Activated naive CD8-positive, alpha-beta T cell treated with anti-CD3 and anti-CD28 coated beads for 36 hours (primary cell): ENCODE data around the gene DCTN3. TPM values are rescaled to one million over a fixed set of nuclear protein-coding genes. Genes with fewer than 3 reads are reported as not detected.

Experiments used
- DNase-seq: peaks from one replicate; pipeline ENCODE4 v3.0.0; 2021
- H3K27ac Mint-ChIP-seq: one replicate; pipeline ENCODE4 v1.8.0; 2022; ENCODE audit warnings: mild to moderate bottlenecking, moderate library complexity, mixed read lengths
- H3K27me3 Mint-ChIP-seq: one replicate; pipeline ENCODE4 v1.8.0; 2022; ENCODE audit warnings: mild to moderate bottlenecking, mixed read lengths
- H3K36me3 Mint-ChIP-seq: one replicate; pipeline ENCODE4 v1.8.0; 2021; ENCODE audit warnings: mild to moderate bottlenecking, mixed read lengths
- H3K4me1 Mint-ChIP-seq: one replicate; pipeline ENCODE4 v1.8.0; 2021; ENCODE audit warnings: mixed read lengths
- H3K4me3 Mint-ChIP-seq: one replicate; pipeline ENCODE4 v1.8.0; 2022; ENCODE audit warnings: mild to moderate bottlenecking, moderate library complexity, mixed read lengths
- H3K9me3 Mint-ChIP-seq: one replicate; pipeline ENCODE4 v1.8.0; 2022; ENCODE audit warnings: mixed read lengths
- total RNA-seq, 2 experiments: library from RNA; stranded (reverse); gene quantifications; one replicate each; pipeline ENCODE4 v1.2.3, GENCODE V29; 2021

DCTN3 gene
- total RNA-seq, 2 experiments from 2014 or later: 62.9 to 63.0 TPM

DNA sequence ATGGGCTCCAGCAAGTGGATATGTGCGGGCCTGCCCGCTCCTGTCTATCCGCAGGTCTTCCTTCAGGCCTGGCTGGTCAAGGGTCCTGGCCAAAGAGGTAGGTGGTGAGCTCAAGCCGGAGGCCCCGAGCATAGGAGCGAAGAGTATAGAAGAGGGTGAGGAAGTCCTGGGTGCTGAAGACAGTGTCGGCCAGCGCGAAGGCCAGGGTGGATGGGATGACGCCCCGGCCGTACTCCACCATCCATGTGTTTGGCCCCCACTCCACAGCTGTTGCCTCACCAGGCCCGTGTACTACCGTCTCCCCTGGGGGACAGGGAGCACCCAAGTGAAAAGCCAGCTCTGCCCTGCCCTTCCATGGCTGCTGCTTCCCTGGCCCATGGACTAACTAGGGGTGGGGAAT is 15.3 kb upstream of the DCTN3 start:
- Mint-ChIP-seq H3K9me3 (no peaks in the 10 kb centered on the region), H3K4me1 (peaks cover 30% of the 10 kb centered on the region), H3K27ac (no peak overlapping the region), H3K4me3 (peak overlapping the region; percentile 97), H3K36me3 (peaks cover 23% of the 10 kb centered on the region), H3K27me3 (peaks cover 3% of the 10 kb centered on the region)
- no peak for DNase-seq

DNA sequence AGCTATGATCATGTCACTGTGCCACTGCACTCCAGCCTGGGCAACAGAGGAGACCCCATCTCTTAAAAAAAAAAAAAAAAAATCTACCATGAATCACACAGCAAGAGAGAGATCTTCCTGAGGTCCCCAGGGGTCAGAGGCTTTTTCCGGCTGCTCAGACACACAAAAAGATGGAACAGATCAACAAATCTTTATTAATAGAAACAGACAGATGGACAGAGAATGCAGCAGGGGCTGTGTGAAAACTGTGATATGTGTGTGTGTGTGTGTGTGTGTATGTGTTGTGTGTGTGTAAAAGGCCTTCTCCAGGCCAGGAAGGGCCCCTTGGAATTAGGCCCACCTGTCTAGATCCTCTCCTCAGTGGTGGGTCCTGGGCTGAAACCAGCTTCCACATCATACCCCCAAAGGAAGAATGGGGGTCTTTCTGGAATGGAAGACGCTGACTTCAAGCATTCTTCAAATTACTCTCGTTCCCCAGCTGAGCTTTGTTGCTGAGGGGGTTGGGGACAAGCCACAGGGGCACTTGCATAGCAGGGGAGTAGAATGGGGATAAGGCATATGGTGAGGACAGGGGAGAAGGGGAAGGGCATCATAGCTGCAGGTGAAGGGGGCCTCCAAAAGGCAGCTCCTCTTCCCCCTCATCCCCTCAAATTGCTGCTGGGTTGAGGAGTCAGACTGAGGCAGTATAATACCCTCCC is 14.4 kb upstream of the DCTN3 start:
- no peak overlapping the region for H3K27ac Mint-ChIP-seq
- peaks cover 30% of the 10 kb centered on the region for H3K4me1 Mint-ChIP-seq
- peaks cover 11% of the 10 kb centered on the region for H3K27me3 Mint-ChIP-seq
- DNase-seq: no peak
- no peaks in the 10 kb centered on the region for H3K9me3 Mint-ChIP-seq
- peaks cover 23% of the 10 kb centered on the region for H3K36me3 Mint-ChIP-seq
- no peak overlapping the region for H3K4me3 Mint-ChIP-seq

DNA sequence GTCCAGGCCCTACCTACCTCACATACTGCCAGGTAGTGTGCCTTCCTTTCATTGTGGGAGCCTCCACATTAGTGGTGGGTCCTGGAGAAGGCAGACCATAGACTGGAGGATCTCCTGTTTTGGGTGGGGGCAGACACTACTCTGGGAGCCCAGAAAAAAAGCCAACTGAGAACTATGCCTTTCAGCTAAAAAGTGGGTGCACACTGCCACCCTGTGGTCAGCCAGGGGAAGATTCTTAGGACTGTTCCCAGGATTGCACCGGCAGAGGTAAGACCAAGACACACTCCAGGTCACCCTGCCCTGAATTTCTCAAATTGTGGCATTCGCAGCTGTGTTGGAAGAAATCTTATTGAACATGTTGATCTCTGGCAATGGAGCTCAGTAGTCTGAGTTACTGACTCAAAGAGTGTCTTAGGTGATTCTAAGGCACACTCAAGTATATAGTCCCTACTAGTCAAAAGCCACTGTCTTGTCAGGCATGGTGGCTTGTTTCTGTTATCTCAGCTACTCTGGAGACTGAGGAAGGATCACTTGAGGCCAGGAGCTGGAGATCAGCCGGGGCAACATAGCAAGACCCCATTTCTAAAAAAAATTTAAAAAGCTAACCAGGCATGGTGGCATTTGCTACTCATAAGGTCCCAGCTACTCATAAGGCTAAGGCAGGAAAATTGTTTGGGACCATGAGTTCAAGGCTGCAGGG is 13.7 kb upstream of the DCTN3 start:
- Mint-ChIP-seq H3K27ac (no peak overlapping the region), H3K4me1 (peaks cover 34% of the 10 kb centered on the region), H3K36me3 (peaks cover 23% of the 10 kb centered on the region), H3K9me3 (no peaks in the 10 kb centered on the region), H3K27me3 (peaks cover 18% of the 10 kb centered on the region), H3K4me3 (no peak overlapping the region)
- DNase-seq: peak; percentile 71

DNA sequence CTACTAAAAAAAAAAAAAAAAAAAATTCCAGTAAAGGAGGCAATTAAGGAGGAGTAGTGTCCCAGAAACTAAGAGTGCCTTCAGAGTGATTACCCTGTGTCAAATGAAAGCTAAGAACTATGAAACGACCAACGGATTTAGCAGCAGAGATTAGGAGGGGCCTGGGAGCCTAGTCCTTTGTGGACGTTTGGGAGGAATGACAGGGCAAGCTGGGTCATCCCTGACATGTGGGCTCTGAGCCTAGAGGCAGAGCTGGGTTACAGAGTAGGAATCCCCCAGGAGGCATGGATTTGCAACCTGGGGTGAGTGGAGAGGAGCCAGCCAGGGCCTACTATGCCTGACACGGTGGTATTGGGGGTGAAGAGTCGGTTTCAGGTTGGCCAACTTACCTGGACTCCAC is 12.9 kb upstream of the DCTN3 start:
- Mint-ChIP-seq H3K4me3 (no peak overlapping the region), H3K36me3 (peaks cover 23% of the 10 kb centered on the region), H3K27ac (no peak overlapping the region), H3K4me1 (peaks cover 33% of the 10 kb centered on the region), H3K9me3 (no peaks in the 10 kb centered on the region), H3K27me3 (peaks cover 24% of the 10 kb centered on the region)
- no peak for DNase-seq

DNA sequence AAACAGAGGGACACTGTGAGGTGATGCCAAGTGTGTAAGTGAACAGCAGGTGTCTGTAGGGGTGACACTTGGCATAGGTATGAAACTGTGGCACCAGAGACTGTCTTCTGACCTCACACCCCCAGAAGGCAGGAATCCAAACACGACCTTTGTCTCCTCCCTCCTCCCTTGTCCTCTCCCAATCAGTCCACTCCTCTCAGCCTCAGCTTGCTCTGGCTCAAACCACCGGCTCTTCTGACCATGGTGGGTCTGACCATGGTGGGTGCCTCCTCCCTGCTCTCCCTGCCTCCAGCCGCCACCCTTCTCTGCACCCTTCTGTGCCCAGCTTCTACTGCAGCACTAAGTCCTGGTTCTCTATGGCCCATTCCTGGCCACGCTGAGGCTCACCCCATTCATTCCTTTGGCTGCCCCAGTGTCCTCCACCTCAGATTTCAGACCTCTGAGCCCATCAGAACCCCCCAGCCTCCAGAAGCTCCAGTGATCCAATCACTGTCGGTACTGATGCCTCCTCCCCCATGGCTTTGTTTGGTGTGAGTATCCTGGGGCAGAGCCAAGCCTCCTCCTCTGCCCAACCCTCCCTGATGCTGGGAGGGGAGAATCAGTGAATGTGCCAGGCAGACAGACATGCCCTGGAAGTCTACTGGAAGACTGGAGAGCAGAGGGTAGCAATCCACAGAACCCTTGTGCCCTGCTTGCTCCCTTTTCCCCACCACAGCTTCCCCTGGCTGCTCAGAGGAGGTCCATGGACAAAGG is 10.3 kb upstream of the DCTN3 start:
- Mint-ChIP-seq H3K27ac (no peak overlapping the region), H3K4me1 (peaks cover 26% of the 10 kb centered on the region), H3K36me3 (peaks cover 12% of the 10 kb centered on the region), H3K4me3 (no peak overlapping the region), H3K9me3 (no peaks in the 10 kb centered on the region), H3K27me3 (peaks cover 50% of the 10 kb centered on the region)
- no peak for DNase-seq

DNA sequence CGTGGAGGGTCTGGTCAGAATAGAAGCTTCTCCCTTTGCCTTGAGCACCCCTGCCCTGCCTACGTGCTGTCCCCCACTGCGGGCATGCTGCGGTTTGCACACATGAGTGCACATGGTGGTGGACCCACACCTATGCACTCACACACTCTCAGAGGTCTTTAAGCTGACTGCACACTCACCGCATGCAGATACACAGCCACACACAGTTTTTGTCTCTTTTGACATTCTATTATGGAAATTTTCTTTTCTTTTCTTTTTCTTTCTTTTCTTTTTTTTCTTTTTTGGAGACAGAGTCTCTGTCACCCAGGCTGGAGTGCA is 9.2 kb upstream of the DCTN3 start:
- no peak overlapping the region for H3K27ac Mint-ChIP-seq
- no peaks in the 10 kb centered on the region for H3K9me3 Mint-ChIP-seq
- H3K4me1 Mint-ChIP-seq: peaks cover 15% of the 10 kb centered on the region
- peak overlapping the region; percentile 55 for H3K4me3 Mint-ChIP-seq
- no peak for DNase-seq
- H3K36me3 Mint-ChIP-seq: peaks cover 2% of the 10 kb centered on the region
- H3K27me3 Mint-ChIP-seq: peaks cover 61% of the 10 kb centered on the region

DNA sequence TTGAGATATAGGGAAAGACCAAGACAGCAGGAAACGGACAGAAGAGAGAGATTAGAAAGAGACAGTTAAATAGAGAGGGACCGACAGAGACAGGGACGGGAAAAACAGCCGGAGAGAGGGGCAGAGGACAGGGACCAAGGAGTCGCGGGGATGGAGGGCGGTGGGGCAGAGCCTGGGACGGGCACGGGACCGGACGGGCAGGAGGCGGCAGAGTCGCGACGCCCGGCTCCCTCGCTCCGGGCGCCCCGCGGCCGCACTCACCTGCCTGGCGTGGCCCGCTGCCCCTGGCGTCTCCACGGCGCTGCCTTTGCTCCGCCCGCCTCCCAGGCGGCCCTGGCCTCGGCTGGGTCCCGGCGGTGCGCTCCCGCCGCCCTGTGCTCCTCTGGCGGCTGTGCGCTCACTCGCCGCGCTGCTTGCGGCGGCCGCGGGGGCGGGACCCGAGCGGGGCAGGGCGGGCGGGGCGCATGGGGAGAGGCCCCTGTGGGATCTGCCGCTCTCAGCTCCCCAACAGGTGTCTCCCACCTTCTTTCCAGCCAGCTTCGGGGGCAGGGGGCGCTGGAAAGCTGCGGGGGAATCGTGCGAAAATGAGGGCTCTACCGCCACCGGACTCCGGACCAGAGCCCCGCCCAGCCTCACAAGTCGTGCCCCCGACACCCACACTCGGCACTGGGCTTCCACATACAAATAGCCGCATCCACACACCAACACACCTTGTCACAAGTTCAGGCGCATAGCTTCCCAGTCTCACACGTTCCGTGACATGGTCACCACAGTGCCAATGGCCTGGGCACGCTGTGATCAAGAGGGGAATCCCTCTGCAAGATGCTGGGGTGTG is 8.6 kb upstream of the DCTN3 start, which contains the start of gene ARID3C:
TSS of gene ARID3C (minus strand) at position 411 of the 835 bp plus-strand sequence. CDS start 1,052 bp downstream, outside the sequence.
- H3K27me3 Mint-ChIP-seq: peaks cover 66% of the 10 kb centered on the region
- H3K9me3 Mint-ChIP-seq: no peaks in the 10 kb centered on the region
- H3K4me1 Mint-ChIP-seq: peaks cover 16% of the 10 kb centered on the region
- H3K36me3 Mint-ChIP-seq: peaks cover 2% of the 10 kb centered on the region
- DNase-seq: peak; percentile 57
- H3K27ac Mint-ChIP-seq: no peak within 1 kb of the TSS
- peak within 1 kb of the TSS; percentile 67 for H3K4me3 Mint-ChIP-seq

DNA sequence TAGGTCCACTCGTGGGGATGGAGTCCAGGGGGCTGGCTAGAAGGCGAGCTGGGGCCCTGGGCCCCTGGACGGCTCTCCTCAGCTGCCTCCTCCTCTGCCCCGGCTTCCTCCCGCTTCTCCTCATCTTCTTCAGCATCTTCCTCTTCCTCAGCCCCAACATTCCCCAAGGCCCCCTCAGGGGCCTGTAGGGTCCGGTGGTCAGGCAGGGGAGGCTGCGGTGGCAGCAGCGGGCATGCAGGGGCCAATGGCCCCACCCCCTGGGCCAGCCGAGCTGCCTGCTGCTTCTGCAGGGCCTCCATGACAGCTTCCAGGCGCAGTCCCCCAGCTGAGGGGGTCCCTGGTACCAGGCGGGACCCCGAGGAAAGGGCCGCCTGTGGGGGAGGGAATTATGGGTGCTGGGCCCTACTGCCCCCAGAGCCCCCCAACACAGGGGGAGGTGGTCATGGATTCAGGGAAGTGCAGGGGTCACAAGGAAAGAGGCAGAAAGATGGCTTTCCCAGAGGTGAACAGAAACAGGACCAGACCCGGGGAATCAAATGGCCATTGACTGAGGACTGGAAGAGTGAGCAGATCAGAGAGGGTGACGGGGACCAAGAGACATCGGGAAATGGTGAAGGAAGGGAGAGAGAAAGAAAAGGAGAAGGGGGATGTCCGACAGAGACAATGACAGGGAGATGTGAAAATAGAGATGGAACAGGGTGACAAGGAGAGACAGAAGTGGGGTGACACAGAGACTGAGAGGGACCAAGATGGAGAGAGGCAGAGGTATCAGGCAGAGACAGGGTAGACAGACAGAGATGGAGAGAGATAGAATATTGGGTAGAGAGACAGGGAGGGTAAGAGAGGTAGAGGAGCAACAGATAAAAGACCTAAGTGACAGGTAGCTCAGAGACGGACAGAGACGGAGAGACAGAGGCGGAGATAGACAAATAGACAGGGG is 7.7 kb upstream of the DCTN3 start:
- no peak for DNase-seq
- Mint-ChIP-seq H3K27ac (no peak overlapping the region), H3K27me3 (peaks cover 74% of the 10 kb centered on the region), H3K9me3 (no peaks in the 10 kb centered on the region), H3K4me1 (peaks cover 19% of the 10 kb centered on the region), H3K4me3 (peak overlapping the region; percentile 67), H3K36me3 (no peaks in the 10 kb centered on the region)

DNA sequence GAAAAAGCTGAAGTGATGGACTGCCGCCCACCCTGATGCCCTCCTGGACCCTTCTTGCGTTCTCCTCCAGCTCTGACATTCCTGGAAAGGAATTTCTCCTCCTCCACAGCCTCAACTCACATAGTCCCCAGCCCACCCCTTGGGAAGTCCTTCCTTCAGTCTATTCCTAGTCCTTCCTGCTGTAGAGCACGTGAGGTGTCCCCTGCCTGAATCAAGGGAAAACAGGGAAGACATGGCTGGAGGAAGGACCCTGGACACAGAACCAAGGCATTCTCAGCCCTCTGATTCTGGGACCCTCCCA is 4.8 kb upstream of the DCTN3 start:
- H3K36me3 Mint-ChIP-seq: no peaks in the 10 kb centered on the region
- no peak overlapping the region for H3K4me3 Mint-ChIP-seq
- no peak for DNase-seq
- H3K4me1 Mint-ChIP-seq: peaks cover 21% of the 10 kb centered on the region
- no peaks in the 10 kb centered on the region for H3K9me3 Mint-ChIP-seq
- peaks cover 86% of the 10 kb centered on the region for H3K27me3 Mint-ChIP-seq
- no peak overlapping the region for H3K27ac Mint-ChIP-seq

DNA sequence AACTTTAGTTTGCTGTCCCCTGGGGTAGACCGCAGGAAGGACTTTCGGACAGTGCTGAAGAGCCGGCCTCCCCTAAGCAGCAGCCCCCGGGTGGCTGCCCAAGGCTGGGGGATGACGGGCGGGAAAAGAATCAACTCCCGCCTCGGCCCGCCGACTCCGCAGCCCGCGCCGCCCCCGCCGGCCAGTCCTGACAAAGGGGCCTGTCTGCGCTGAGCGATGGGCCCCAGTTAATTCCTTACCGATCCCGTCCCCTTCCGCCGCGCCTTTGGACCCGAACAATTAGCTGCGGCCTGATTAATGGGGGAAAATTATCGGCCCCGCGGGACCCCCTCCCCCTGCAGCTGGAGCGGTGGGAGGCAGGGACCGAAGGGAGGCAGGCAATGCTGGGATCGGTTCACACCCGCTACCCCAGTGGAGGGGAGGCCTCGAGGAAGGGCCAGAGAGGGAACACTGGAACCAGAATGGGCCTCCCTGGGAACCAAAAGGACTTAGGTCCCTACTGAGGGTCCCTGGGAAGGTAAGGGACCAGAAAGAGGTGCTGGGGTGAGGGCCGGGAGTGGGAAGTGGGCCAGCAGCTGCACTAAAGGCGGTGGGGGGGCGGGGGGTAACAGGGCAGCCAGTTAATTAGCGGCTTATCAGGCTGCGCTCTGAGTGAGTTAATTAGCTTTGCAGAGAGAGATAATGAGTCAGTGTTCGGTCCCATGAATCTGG is 4.3 kb upstream of the DCTN3 start:
- Mint-ChIP-seq H3K9me3 (no peaks in the 10 kb centered on the region), H3K4me1 (peaks cover 23% of the 10 kb centered on the region), H3K4me3 (no peak overlapping the region), H3K36me3 (no peaks in the 10 kb centered on the region), H3K27ac (no peak overlapping the region), H3K27me3 (peaks cover 81% of the 10 kb centered on the region)
- DNase-seq: no peak

DNA sequence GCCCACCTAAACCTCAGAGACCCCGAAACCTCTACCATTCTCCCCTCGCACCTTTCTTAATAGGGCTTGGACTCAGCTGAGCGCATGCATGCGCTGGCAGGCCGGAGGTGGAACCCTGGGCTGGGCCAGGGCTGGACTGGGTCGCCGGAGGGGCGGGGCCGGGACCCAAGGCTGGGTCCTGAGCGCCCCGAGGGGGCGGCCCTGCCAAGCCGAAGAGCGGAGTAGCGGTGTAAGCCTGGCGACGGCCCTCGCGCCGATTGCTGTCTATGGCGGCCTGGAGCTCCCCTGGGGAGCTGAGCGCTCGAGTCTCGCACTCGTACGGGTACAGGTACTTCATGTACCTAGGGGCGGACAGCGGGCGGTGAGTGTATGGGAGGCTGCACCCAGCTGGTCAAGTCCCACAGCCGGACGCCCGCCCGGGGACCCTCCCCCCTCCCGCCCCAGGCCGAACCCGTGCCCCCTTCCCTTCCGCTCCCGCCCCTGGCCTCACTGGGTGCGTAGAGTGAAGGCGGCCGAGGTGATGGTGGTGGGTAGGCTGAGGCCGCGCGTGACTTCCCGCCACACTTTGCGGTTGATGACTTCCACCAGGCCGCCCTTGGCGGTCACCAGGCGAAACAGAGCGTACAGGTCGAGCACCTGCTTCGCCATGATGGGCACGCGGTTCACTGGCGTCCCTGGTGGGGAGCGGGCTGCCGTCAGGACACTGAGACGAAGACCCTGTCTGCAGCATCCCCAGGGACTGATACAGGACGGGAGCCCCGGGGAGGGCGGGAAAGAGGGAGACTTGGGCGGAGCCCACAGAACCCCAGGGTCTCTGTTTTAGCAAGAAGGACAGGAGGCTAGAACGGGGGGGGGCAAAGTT is 3.3 kb upstream of the DCTN3 start:
- H3K36me3 Mint-ChIP-seq: no peaks in the 10 kb centered on the region
- peak overlapping the region; percentile 24 for H3K4me3 Mint-ChIP-seq
- DNase-seq: peak; percentile 23

DNA sequence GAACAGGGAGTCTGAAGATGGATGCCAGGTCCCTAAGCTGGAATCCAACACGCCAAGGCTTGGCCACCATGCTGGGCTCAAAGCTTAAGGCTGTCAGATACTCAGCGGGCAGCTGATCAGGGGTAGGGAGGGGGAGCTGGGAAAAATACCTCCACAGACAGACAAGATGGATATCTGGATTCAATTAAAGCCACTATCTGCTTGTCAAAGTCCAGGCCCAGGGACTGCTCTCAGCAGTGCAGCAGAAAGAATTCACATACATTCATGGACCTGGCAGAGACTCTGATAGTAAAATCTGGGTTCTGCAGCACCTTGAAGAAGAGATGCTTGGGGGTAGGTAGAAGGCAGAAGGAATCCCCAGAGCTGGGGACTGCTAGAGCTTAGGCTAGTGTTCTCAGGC is 5.2 kb downstream of the DCTN3 start:
- Mint-ChIP-seq H3K4me3 (no peak overlapping the region), H3K27ac (no peak overlapping the region), H3K4me1 (peaks cover 26% of the 10 kb centered on the region), H3K27me3 (no peaks in the 10 kb centered on the region), H3K9me3 (no peaks in the 10 kb centered on the region), H3K36me3 (peaks cover 15% of the 10 kb centered on the region)
- no peak for DNase-seq

More for the DNA sequence above, 3.3 kb upstream of the DCTN3 start:
- no peak overlapping the region for H3K27ac Mint-ChIP-seq
- H3K27me3 Mint-ChIP-seq: peaks cover 73% of the 10 kb centered on the region
- peaks cover 27% of the 10 kb centered on the region for H3K4me1 Mint-ChIP-seq
- H3K9me3 Mint-ChIP-seq: no peaks in the 10 kb centered on the region
